Neutrophil (primary cell): ENCODE measurements around the gene SREK1.
A peak's percentile ranks its signal among the peaks of the same experiment; 100 is the strongest.
"Not testable (repeated sequence)": the region's sequence is repeated elsewhere in the genome, so short reads cannot be mapped to it uniquely, and the experiment has no call there.

Experiments
- H3K27ac ChIP-seq: fragments of 200-600 bp; sonication (generic); 2 replicates; pipeline ENCODE4 v1.5.1; 2016; ENCODE audit warnings: mild to moderate bottlenecking, moderate library complexity
- H3K27me3 ChIP-seq: fragments of 200-600 bp; sonication (generic); 2 replicates; pipeline ENCODE4 v1.6.0; 2016; ENCODE audit warnings: mild to moderate bottlenecking
- H3K36me3 ChIP-seq: fragments of 200-600 bp; sonication (generic); 2 replicates; pipeline ENCODE4 v1.5.1; 2017
- H3K4me1 ChIP-seq, 2 experiments: fragments of 200-600 bp in 1 of 2; sonication (generic) in 1 of 2; 1 replicate in 1 of 2; 2 replicates in 1 of 2; pipeline versions ENCODE4 v1.5.1 to v1.6.1; 2013 to 2016; ENCODE audit warnings: low read depth in 1 of 2, low read length in 1 of 2, mild to moderate bottlenecking in 1 of 2, moderate library complexity in 1 of 2; ENCODE audit not compliant: control insufficient read depth in 1 of 2, insufficient read depth in 1 of 2
- H3K4me3 ChIP-seq, 2 experiments: fragments of 200-600 bp in 1 of 2; sonication (generic) in 1 of 2; 1 replicate in 1 of 2; 2 replicates in 1 of 2; pipeline ENCODE4 v1.5.1; 2013 to 2016; ENCODE audit warnings: low read depth in 1 of 2, low read length in 1 of 2, mild to moderate bottlenecking in 1 of 2, moderate library complexity in 1 of 2
- H3K9me3 ChIP-seq: fragments of 200-600 bp; sonication (generic); 2 replicates; pipeline ENCODE4 v1.5.1; 2016
- TF ChIP-seq, protein P1 (sequence below): fragments of 200-600 bp; sonication (generic); IDR thresholded peaks from 2 replicates; pipeline ENCODE4 v1.5.1; 2016; ENCODE audit warnings: antibody characterized with exemption

Gene SREK1

DNA sequence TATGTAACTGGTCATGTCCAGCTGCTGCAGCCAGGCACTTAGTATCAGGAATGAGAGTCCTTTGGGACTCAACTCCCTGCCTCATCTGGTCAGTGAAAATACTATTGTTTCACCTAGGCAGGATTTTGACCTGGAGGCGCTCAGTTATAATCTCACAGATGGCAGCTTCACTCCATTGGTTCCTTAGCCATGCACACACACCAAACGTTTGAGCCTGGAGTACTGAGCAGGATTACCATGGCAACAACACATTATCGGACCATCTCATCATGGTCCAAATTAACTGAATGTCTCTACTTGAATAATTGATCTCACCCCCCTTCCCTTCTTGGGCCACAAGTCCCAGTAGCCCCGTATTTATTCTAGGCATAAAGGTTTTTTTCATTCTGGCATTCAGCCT lies 15.0 kb upstream of the SREK1 start:
- Histone ChIP-seq H3K27me3 (no peaks in the 10 kb centered on the region), H3K27ac (no peak overlapping the region), H3K4me1 (no peaks in the 10 kb centered on the region), H3K36me3 (no peaks in the 10 kb centered on the region), H3K4me3 (no peak overlapping the region), H3K9me3 (no peaks in the 10 kb centered on the region)
- TF ChIP-seq, protein P1, sequence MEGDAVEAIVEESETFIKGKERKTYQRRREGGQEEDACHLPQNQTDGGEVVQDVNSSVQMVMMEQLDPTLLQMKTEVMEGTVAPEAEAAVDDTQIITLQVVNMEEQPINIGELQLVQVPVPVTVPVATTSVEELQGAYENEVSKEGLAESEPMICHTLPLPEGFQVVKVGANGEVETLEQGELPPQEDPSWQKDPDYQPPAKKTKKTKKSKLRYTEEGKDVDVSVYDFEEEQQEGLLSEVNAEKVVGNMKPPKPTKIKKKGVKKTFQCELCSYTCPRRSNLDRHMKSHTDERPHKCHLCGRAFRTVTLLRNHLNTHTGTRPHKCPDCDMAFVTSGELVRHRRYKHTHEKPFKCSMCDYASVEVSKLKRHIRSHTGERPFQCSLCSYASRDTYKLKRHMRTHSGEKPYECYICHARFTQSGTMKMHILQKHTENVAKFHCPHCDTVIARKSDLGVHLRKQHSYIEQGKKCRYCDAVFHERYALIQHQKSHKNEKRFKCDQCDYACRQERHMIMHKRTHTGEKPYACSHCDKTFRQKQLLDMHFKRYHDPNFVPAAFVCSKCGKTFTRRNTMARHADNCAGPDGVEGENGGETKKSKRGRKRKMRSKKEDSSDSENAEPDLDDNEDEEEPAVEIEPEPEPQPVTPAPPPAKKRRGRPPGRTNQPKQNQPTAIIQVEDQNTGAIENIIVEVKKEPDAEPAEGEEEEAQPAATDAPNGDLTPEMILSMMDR = no peak

DNA sequence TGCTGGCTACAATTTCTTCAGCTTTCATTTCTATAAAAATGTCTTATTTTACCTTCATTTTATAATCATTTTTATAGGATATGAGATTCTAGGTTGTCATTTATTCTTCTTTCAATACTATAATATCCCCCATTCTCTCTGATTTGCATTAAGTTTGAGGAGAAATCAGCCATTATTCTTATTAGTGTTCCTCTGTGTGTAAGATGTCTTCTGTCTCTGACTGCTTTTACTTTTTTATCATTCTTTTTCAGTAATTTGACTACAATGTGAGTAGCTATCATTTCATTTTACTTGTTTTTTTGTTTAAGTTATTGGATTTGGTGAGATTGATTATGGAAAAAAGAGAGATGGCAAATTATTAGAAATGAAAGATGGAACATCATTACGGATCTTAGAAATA lies 13.6 kb upstream of the SREK1 start:
- no peaks in the 10 kb centered on the region for H3K27me3 ChIP-seq
- H3K9me3 ChIP-seq = no peaks in the 10 kb centered on the region
- H3K4me1 ChIP-seq = no peaks in the 10 kb centered on the region
- H3K36me3 ChIP-seq = no peaks in the 10 kb centered on the region
- H3K4me3 ChIP-seq = no peak overlapping the region
- TF ChIP-seq, protein P1 = no peak
- H3K27ac ChIP-seq = no peak overlapping the region

DNA sequence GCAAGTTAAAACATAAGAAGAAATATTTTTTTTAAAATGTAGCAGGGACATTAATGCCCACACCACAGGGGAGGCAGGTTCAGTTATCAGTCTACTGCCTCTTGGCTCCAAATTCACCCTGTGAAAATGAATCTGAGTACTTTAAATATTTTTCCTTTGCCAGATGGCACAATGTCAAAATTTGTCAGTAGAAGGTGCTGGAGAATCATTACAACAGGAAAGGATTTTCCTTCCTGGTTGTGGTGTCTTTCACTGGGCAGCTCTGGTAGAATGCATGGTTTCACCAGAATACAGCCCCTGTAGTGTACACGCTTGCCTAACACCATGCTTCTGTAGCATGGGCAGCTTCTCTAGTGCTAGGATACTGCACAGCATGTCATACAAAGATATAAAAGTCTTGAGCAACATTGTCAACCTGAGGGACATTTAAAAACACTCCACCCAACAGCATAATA lies 9.7 kb upstream of the SREK1 start:
- Histone ChIP-seq H3K4me3 (no peak overlapping the region), H3K4me1 (peaks cover 14% of the 10 kb centered on the region in 2 experiments), H3K27me3 (no peaks in the 10 kb centered on the region), H3K27ac (no peak overlapping the region), H3K9me3 (no peaks in the 10 kb centered on the region), H3K36me3 (no peaks in the 10 kb centered on the region)
- TF ChIP-seq, protein P1 = no peak

DNA sequence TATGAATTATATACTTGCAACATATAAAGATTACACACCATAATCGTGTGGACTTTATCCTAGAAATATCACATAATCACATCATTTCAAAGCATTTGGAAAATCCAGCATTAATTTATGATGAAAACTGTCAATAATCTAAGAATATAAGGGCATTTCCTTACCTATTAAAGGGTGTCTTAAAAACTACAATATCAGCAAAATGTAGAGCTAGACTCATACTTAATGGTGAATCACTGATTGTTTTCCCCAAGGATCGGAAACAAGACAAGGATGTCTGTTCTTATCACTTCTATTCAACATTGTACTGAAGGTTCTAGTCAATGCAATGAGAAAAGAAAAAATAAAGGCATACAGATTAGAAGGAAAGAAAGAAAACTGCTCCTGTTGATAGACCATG lies 8.0 kb upstream of the SREK1 start:
- TF ChIP-seq, protein P1 = no peak
- Histone ChIP-seq H3K9me3 (no peaks in the 10 kb centered on the region), H3K27me3 (no peaks in the 10 kb centered on the region), H3K36me3 (no peaks in the 10 kb centered on the region), H3K27ac (peak overlapping the region; percentile 79), H3K4me3 (no peak overlapping the region), H3K4me1 (peaks cover 14% of the 10 kb centered on the region in 2 experiments)

DNA sequence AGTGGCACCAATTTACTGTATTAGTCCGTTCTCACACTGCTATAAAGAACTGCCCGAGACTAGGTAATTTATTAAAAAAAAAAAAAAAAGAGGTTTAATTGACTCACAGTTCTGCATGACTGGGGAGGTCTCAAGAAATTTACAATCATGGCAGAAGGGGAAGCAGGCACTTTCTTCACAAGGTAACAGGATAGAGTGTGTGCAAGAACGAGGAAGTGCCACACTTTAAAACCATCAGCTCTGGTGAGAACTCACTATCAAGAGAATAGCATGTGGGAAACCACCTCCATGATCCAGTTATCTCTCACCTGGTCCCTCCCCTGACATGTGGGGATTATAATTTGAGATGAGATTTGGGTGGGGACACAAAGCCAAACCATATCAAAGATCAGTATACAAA lies 7.2 kb upstream of the SREK1 start:
- not testable (repeated sequence) for H3K27me3 ChIP-seq, H3K36me3 ChIP-seq, H3K9me3 ChIP-seq, H3K4me3 ChIP-seq
- peaks cover 14% of the 10 kb centered on the region in 2 experiments for H3K4me1 ChIP-seq
- H3K27ac ChIP-seq = peak overlapping the region; percentile 79

DNA sequence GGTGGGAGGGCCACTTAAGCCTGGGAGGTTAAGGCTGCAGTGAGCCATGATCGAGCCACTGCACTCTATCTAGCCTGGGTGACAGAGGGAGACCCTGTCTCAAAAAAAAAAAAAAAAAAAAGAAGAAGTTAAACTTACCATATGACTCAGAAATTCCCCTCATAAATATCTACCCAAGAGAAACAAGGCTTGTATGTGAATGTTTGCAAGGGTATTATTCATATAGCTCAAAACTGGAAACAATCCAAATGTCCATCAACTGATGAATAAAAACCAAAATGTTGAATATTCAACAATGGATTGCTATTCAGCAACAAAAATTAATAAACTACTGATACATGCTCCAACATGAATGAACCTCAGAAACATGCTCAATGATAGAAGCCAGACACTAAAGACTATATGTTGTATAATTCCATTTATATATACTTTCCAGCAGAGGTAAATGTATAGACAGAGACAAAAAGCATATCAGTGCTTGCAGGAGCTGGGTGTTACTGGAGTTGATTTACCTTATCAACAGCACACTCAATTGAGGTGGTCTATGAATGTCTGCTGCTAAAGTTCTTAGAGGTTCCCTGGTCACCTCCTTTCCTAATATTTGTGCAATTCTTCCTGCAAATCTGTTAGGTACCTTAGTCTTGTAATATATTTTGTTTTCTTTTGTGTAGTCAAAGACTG lies 5.3 kb upstream of the SREK1 start:
- TF ChIP-seq, protein P1 = no peak
- no peaks in the 10 kb centered on the region for H3K36me3 ChIP-seq
- H3K9me3 ChIP-seq = no peaks in the 10 kb centered on the region
- H3K27ac ChIP-seq = no peak overlapping the region
- no peaks in the 10 kb centered on the region for H3K27me3 ChIP-seq
- H3K4me3 ChIP-seq = no peak overlapping the region
- peaks cover 21 to 22% of the 10 kb centered on the region in 2 experiments for H3K4me1 ChIP-seq
